HG03039 (cell line): ENCODE data around the gene FLRT3.
A peak's percentile ranks its signal among the peaks of the same experiment; 100 is the strongest.

Source experiments
- ATAC-seq: cut with Tn5 transposase; IDR thresholded peaks from one replicate; pipeline ENCODE4 v1.9.1; 2021; ENCODE audit warnings: mild to moderate bottlenecking, moderate library complexity; ENCODE audit not compliant: unreplicated experiment

The FLRT3 gene

GRCh38 chr20:14331646-14332045, 5.8 kb downstream of the FLRT3 start:
- ATAC-seq, result no peak

- ATAC-seq, result no peak
Observed at GRCh38 chr20:14319704-14320103, 17.7 kb downstream of the FLRT3 start.

- no peak for ATAC-seq
Observed at GRCh38 chr20:14313341-14314020, 23.9 kb downstream of the FLRT3 start.

GRCh38 chr20:14312001-14312400, 25.4 kb downstream of the FLRT3 start:
- ATAC-seq, result no peak

GRCh38 chr20:14310977-14311627, 26.3 kb downstream of the FLRT3 start:
- ATAC-seq, result no peak

- ATAC-seq, result no peak
Observed at GRCh38 chr20:14307956-14308355, 29.5 kb downstream of the FLRT3 start.

- no peak for ATAC-seq
Observed at GRCh38 chr20:14304472-14304871, 32.9 kb downstream of the FLRT3 start.

- ATAC-seq, result no peak
Observed at GRCh38 chr20:14303651-14304050, 33.8 kb downstream of the FLRT3 start.

GRCh38 chr20:14303106-14303505, 34.3 kb downstream of the FLRT3 start:
- ATAC-seq, result no peak

GRCh38 chr20:14299831-14300230, 37.6 kb downstream of the FLRT3 start:
- ATAC-seq, result no peak

- peak; percentile 15 for ATAC-seq
Observed at GRCh38 chr20:14295770-14296309, 41.6 kb downstream of the FLRT3 start.

- peak; percentile 77 for ATAC-seq
Observed at GRCh38 chr20:14295238-14295637, 42.2 kb downstream of the FLRT3 start.

- no peak for ATAC-seq
Observed at GRCh38 chr20:14291502-14291901, 45.9 kb downstream of the FLRT3 start.

GRCh38 chr20:14288341-14289330, 48.8 kb downstream of the FLRT3 start:
- no peak for ATAC-seq

- no peak for ATAC-seq
Observed at GRCh38 chr20:14284443-14284842, 53.0 kb downstream of the FLRT3 start.

- no peak for ATAC-seq
Observed at GRCh38 chr20:14282140-14282539, 55.3 kb downstream of the FLRT3 start.
